ENCODE results near the gene CHST3.

Gene CHST3

GRCh38 chr10:72058347-72058898 lies 94.2 kb downstream of the CHST3 start:
- DNase-seq (ENCODE audit: low read depth in 3 of 3), result no peak

DNA sequence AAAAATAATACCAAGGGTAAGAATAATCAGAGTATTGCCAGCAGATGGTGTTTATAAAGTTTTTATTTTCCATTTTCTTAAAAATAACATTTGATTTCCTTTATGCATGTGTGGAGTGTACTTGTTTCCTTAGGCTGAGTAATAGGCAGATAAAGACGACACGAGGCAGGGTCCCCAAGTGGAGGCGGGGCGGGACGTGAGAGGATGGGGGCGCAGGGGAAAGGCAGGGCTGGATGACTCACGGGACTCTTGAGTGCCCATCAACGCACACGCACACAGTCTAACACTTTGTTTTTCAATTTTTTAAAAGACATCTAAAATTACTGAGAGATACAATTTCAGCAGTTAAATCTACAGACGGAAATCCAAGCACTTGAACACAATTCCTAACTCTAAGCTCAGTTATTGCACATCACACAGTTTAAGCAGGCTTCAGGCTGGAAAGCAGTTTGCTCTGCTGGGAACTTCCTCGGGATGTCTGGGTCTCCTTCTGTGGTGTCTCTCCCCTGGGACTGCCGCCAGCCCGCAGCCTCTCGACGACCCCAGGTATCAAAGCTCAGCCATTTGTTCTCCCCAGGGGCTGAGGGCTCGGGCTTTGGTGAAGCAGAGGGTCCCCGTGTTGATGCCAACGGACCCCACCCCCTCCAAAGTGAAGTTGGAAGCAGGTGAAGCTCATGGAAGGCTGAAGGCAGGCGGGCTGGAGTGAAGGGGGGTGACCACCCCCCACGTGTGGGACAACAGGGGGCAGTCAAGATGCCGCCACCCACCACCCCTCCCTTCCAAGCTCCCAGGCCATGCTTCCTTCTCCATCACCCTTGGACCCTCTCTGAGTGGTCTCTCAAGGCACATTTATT lies 95.0 kb downstream of the CHST3 start:
- DNase-seq (ENCODE audit: low read depth in 3 of 3), result peak in 1 of 3 experiments; percentile 25

DNA sequence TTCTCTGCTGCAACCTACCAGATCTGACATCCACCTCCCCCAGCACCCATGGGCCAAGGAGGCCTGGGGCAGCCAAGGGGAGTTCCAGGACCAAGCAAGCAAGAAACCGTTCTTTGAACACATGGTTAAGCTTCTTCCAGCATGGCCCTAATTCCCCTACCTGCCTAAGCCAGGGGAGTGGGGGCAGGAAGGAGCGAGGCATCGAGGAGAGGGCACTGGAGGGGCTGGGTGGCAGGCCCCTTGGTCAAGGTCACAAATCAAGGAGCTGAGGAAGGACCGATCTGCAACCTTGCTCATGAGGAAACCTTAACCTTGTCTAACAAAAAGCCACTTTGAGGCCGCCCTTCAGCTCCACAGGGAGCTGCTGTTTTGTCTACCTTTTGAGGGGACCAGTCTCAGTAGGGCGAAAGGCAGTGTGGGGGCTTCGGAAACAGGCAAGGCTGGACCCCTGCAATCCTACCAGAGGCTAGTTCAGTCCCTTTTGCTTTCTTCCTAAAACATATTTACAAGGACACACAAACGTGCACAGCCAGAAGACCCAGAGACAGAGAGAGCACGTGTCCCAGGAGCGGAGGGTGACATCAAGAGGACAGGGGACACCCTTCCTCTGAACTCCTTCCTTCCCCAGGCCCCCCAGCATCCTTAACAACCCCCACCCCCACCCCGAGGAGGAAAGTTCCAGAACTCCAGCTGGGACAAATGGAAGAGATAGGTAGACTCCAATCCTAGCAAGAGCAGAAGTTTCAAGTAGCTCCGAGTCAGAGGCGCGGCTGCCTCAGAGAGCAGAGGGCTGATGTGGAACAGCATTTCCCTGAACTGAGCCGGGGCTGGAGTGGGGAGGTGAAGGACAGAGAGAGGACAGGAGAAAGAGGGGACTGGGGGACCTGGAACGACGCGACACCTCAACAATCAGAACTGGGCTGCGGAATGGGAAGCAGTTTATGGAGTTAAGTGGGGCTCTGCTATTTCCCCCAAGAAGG lies 95.9 kb downstream of the CHST3 start:
- no peak for DNase-seq (ENCODE audit: low read depth in 3 of 3)

GRCh38 chr10:72061491-72061890 lies 97.3 kb downstream of the CHST3 start:
- no peak for DNase-seq (ENCODE audit: low read depth in 3 of 3)

DNA sequence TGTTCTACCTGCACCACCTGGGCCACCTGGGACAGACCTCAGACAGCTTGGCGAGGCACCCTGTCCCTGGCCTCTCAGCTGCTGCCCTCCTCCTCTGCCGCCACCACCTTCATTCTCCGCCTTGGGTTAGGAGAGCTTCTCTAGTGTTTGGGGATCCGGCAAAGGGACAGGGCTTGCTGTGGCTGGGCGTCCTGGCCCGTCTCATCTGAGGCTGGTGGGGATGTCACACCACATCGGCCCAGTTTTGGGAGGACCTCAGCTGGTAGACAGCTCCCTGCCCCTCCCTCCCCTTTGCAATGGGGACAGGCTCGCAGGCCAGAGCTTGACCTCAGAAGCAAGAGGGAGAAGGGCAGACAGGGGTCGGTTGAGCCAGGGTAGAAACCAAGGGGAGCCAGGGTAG lies 97.7 kb downstream of the CHST3 start:
- DNase-seq (ENCODE audit: low read depth in 3 of 3), result no peak

GRCh38 chr10:72062382-72062781 lies 98.2 kb downstream of the CHST3 start:
- no peak for DNase-seq (ENCODE audit: low read depth in 3 of 3)

Measured in stimulated activated CD4-positive, alpha-beta T cell treated with anti-CD3 and anti-CD28 coated beads, TNF-alpha, amount 100 ng/mL, for 24 hours (primary cell).